IMR-90 (cell line): ENCODE measurements around the gene PCDHA12. TPM values are rescaled to one million over a fixed set of nuclear protein-coding genes. Genes with fewer than 3 reads are reported as not detected.

ENCODE experiments used
- ATAC-seq: fragments of 200-7000 bp; cut with Tn5 transposase; 2 replicates; pipeline ENCODE4 v1.9.1; 2020; ENCODE audit warnings: low read depth, mild to moderate bottlenecking, moderate library complexity
- BruUV-seq: library from RNA; stranded (reverse); fragments of 400-500 nt; replicated peaks from 2 replicates; lab custom pipeline; 2021; lab: Mats Ljungman, UMichigan
- CTCF ChIA-PET: fragments of 300-600 bp; formaldehyde crosslinking; extraction: SDS; loops from one replicate; lab custom pipeline; 2021; ENCODE audit warnings: antibody characterized with exemption; lab: Yijun Ruan, JAX
- POLR2A ChIA-PET: fragments of 300-600 bp; sonication (Branson Sonifier 250); formaldehyde crosslinking; loops from one replicate; lab custom pipeline; 2022; ENCODE audit warnings: antibody characterized with exemption; ENCODE audit not compliant: unreplicated experiment; lab: Charles Lee
- DNase-seq: peaks from one replicate; pipeline ENCODE4 v3.0.0; 2013
- H2AFZ ChIP-seq: replicated peaks from 2 replicates; pipeline ENCODE3; 2013; ENCODE audit warnings: low read length, mild to moderate bottlenecking; ENCODE audit not compliant: poor library complexity
- H2AK5ac ChIP-seq: 2 replicates; pipeline ENCODE4 v1.6.1; 2013; ENCODE audit warnings: low read depth, low read length, inconsistent platforms
- H2AK9ac ChIP-seq: replicated peaks from 2 replicates; pipeline ENCODE3; 2013; ENCODE audit warnings: mild to moderate bottlenecking, low read depth, low read length, moderate library complexity; ENCODE audit not compliant: poor library complexity
- H2BK120ac ChIP-seq: 2 replicates; pipeline ENCODE4 v1.6.1; 2013; ENCODE audit warnings: low read depth, low read length, inconsistent platforms
- H2BK15ac ChIP-seq: 3 replicates; pipeline ENCODE4 v1.6.1; 2013; ENCODE audit warnings: low read depth, low read length, inconsistent platforms
- H2BK20ac ChIP-seq: 2 replicates; pipeline ENCODE4 v1.6.1; 2013; ENCODE audit warnings: low read depth, mild to moderate bottlenecking, inconsistent platforms, low read length, moderate library complexity
- H2BK5ac ChIP-seq: 2 replicates; pipeline ENCODE4 v1.6.1; 2013; ENCODE audit warnings: mild to moderate bottlenecking, low read depth, low read length, inconsistent platforms; ENCODE audit not compliant: poor library complexity, severe bottlenecking
- H3K14ac ChIP-seq: replicated peaks from 2 replicates; pipeline ENCODE4 v1.6.1; 2013; ENCODE audit warnings: low read depth, low read length, inconsistent platforms
- H3K18ac ChIP-seq: 2 replicates; pipeline ENCODE4 v1.6.1; 2013; ENCODE audit warnings: low read depth, low read length, control low read depth
- H3K23ac ChIP-seq: 2 replicates; pipeline ENCODE4 v1.6.1; 2013; ENCODE audit warnings: low read depth, low read length, inconsistent platforms
- H3K27ac ChIP-seq: 2 replicates; pipeline ENCODE4 v1.5.1; 2013; ENCODE audit warnings: mild to moderate bottlenecking, control low read depth, low read length; ENCODE audit not compliant: insufficient read depth
- H3K27me3 ChIP-seq: 2 replicates; pipeline ENCODE4 v1.6.1; 2013; ENCODE audit warnings: low read length; ENCODE audit not compliant: control insufficient read depth, insufficient read depth
- H3K36me3 ChIP-seq: 2 replicates; pipeline ENCODE4 v1.6.1; 2013; ENCODE audit warnings: low read length, mixed read lengths; ENCODE audit not compliant: control insufficient read depth, insufficient read depth
- H3K4ac ChIP-seq: 2 replicates; pipeline ENCODE4 v1.6.1; 2013; ENCODE audit warnings: low read depth, low read length, inconsistent platforms
- H3K4me1 ChIP-seq: 2 replicates; pipeline ENCODE4 v1.6.1; 2013; ENCODE audit warnings: low read length, mixed read lengths; ENCODE audit not compliant: control insufficient read depth, insufficient read depth
- H3K4me2 ChIP-seq: 2 replicates; pipeline ENCODE4 v1.6.1; 2013; ENCODE audit warnings: low read depth, mild to moderate bottlenecking, control low read depth, low read length, moderate library complexity
- H3K4me3 ChIP-seq: 2 replicates; pipeline ENCODE4 v1.5.1; 2013; ENCODE audit warnings: low read depth, mild to moderate bottlenecking, control low read depth, low read length, moderate library complexity; ENCODE audit not compliant: insufficient read depth
- H3K56ac ChIP-seq: 2 replicates; pipeline ENCODE4 v1.6.1; 2013; ENCODE audit warnings: low read length, inconsistent platforms; ENCODE audit not compliant: insufficient read depth; ENCODE audit errors: extremely low read depth
- H3K79me1 ChIP-seq, 2 experiments: 2 replicates each; pipeline ENCODE4 v1.6.1; 2013; ENCODE audit warnings: low read length in 2 of 2, inconsistent platforms in 1 of 2, low read depth in 1 of 2
- H3K9ac ChIP-seq: 2 replicates; pipeline ENCODE4 v1.6.1; 2013; ENCODE audit warnings: low read depth, low read length, control low read depth
- H3K9me1 ChIP-seq: 2 replicates; pipeline ENCODE4 v1.6.1; 2013; ENCODE audit warnings: low read length, inconsistent platforms; ENCODE audit not compliant: insufficient read depth
- H3K9me3 ChIP-seq: 2 replicates; pipeline ENCODE4 v1.6.1; 2013; ENCODE audit warnings: low read length; ENCODE audit not compliant: control insufficient read depth, insufficient read depth
- H4K20me1 ChIP-seq: 2 replicates; pipeline ENCODE4 v1.6.1; 2013; ENCODE audit warnings: low read length, inconsistent platforms; ENCODE audit not compliant: insufficient read depth
- H4K5ac ChIP-seq: 2 replicates; pipeline ENCODE4 v1.6.1; 2013; ENCODE audit warnings: mild to moderate bottlenecking, low read depth, low read length, control low read depth
- H4K8ac ChIP-seq, 2 experiments: 2 replicates each; pipeline ENCODE4 v1.6.1; 2013; ENCODE audit warnings: low read depth in 2 of 2, low read length in 2 of 2, control low read depth in 1 of 2, inconsistent platforms in 1 of 2
- H4K91ac ChIP-seq: 2 replicates; pipeline ENCODE4 v1.6.1; 2013; ENCODE audit warnings: low read depth, low read length, inconsistent platforms; ENCODE audit not compliant: insufficient read depth
- POLR2A ChIP-seq: IDR thresholded peaks from 2 replicates; pipeline ENCODE4 v1.6.1; 2012; ENCODE audit warnings: mild to moderate bottlenecking, low read depth, low read length
- WGBS, 2 experiments: methylation state at CpG; one replicate each; pipeline versions ENCODE4 v1.1.5 to v1.1.7; 2013; ENCODE audit warnings: missing lambda C conversion rate in 2 of 2; ENCODE audit not compliant: insufficient read length in 1 of 2; ENCODE audit errors: extremely low coverage in 2 of 2; 5-methylcytosine and 5-hydroxymethylcytosine counted together
- dilution Hi-C: fragments of 300-500 bp; cut with HindIII; formaldehyde crosslinking; loops from one replicate; pipeline ENCODE4 v1.14.3; 2018; ENCODE audit warnings: low sequenced_read_pairs; ENCODE audit not compliant: unreplicated experiment
- in situ Hi-C: fragments of 300-500 bp; cut with MboI; formaldehyde crosslinking; loops from 3 replicates; pipeline ENCODE4 v1.14.3; 2019; ENCODE audit warnings: low sequenced_read_pairs, inconsistent platforms, mixed read lengths
- intact Hi-C: fragments of 100-400 bp; cut with micrococcal nuclease; formaldehyde crosslinking; loops from 2 replicates; pipeline ENCODE4 v1.10.0; 2022
- polyA plus RNA-seq, 3 experiments: library from polyadenylated mRNA; depleted of rRNA; stranded (reverse); fragments of >200 nt; gene quantifications; 2 replicates each; pipeline ENCODE4 v1.2.3, GENCODE V29; 2012; ENCODE audit warnings: low replicate concordance in 1 of 3
- total RNA-seq: library from RNA; depleted of rRNA; stranded (reverse); fragments of >200 nt; gene quantifications from 2 replicates; pipeline ENCODE4 v1.2.3, GENCODE V29; 2012
- TF ChIP-seq, protein P1 (sequence below): conservative IDR thresholded peaks from 2 replicates; pipeline ENCODE4 v1.5.1; 2012; ENCODE audit warnings: mild to moderate bottlenecking, low read depth, low read length, improper control_type of control experiment

PCDHA12 gene
- total and polyA plus RNA-seq, 2 of the 4 experiments (the other 2 are of a cell fraction): not detected

DNA sequence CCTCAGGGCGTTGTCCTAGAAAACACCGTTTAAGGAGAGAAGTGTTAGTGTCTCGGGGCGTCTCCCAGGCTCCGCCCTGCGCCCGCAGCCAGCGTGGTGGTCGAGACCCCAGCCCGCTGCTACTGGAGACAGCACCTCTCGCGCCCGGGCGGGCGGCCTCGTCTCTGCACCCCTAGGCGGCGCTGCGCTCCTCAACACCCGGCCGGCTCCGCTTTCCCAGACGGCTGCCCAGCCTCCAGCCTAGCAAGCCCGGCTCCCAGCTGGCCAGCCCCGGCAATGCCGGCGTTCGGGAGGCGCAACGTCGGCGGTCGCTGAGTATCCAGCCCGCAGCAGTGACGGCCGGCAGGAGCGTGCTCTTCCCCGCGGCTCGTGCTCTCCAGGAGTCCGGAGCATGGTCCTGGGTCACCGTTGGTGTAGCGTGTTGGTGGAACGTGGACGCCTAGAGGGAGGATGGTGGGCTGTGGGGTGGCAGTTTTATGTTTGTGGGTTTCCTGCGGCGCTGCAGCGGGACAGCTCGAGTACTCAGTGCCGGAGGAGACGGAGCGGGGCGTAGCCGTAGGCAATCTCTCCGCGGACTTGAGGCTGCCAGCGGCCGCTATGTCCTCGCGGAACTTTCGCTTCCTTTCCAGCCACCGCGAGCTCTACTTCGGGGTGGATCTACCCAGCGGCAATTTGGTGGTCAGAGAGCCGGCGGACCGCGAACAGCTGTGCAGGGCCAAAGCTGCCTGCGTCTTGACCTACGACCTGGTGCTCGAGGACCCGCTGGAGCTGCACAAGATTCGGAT, 51.5 kb downstream of the PCDHA12 start:
- Histone ChIP-seq H3K27ac (no peak overlapping the region), H4K8ac (no peak overlapping the region), H2BK120ac (no peak overlapping the region), H3K4me1 (no peaks in the 10 kb centered on the region), H3K9me3 (peaks cover 11% of the 10 kb centered on the region), H2BK15ac (no peak overlapping the region), H3K4me2 (peak overlapping the region; percentile 64), H3K36me3 (no peaks in the 10 kb centered on the region), H2BK5ac (no peak overlapping the region), H4K5ac (no peak overlapping the region), H2AFZ (peak overlapping the region; percentile 72), H3K27me3 (no peaks in the 10 kb centered on the region), H4K20me1 (no peaks in the 10 kb centered on the region), H4K91ac (no peak overlapping the region), H3K9me1 (no peaks in the 10 kb centered on the region), H3K14ac (no peak overlapping the region), H2BK20ac (no peak overlapping the region), H3K4me3 (peak overlapping the region; percentile 21; the same call in 1 of the 2 replicates), H3K79me1 (no peaks in the 10 kb centered on the region), H3K56ac (no peak overlapping the region), H3K4ac (no peak overlapping the region), H3K9ac (no peak overlapping the region), H3K18ac (no peak overlapping the region), H2AK9ac (no peak overlapping the region), H2AK5ac (no peak overlapping the region), H3K23ac (no peak overlapping the region)
- no TSS peak for BruUV-seq
- no peak for TF ChIP-seq POLR2A
- TF ChIP-seq, protein P1, sequence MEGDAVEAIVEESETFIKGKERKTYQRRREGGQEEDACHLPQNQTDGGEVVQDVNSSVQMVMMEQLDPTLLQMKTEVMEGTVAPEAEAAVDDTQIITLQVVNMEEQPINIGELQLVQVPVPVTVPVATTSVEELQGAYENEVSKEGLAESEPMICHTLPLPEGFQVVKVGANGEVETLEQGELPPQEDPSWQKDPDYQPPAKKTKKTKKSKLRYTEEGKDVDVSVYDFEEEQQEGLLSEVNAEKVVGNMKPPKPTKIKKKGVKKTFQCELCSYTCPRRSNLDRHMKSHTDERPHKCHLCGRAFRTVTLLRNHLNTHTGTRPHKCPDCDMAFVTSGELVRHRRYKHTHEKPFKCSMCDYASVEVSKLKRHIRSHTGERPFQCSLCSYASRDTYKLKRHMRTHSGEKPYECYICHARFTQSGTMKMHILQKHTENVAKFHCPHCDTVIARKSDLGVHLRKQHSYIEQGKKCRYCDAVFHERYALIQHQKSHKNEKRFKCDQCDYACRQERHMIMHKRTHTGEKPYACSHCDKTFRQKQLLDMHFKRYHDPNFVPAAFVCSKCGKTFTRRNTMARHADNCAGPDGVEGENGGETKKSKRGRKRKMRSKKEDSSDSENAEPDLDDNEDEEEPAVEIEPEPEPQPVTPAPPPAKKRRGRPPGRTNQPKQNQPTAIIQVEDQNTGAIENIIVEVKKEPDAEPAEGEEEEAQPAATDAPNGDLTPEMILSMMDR: 0 out of 2 replicates have a peak, but pooled peaks have one; percentile 26
- intact Hi-C loops: no loop called here
- 4% methylated on average over 25 of the region's 74 CpGs; no CpG with 5 or more reads in 1 of the 2 experiments for WGBS, 2 experiments
- in situ Hi-C loops: no loop called here
- DNase-seq: no peak
- no peak for ATAC-seq
- CTCF ChIA-PET: no interaction called here
- POLR2A ChIA-PET: no interaction called here
- dilution Hi-C loops: no loop called here
